Upper lobe of right lung (tissue), 1 donor: Measurements from ENCODE around the gene ARMH1. TPM values are rescaled to one million over a fixed set of nuclear protein-coding genes. Genes with fewer than 3 reads are reported as not detected.
A peak's percentile ranks its signal among the peaks of the same experiment; 100 is the strongest.

Source experiments
- ATAC-seq: fragments of 200-7000 bp; cut with Tn5 transposase; one replicate; pipeline ENCODE4 v1.9.1; 2020; ENCODE audit warnings: mild to moderate bottlenecking, moderate library complexity
- DNase-seq: peaks from one replicate; pipeline ENCODE4 v3.0.0-alpha.2; 2020
- H3K27ac ChIP-seq: fragments of 200-600 bp; one replicate; pipeline ENCODE4 v1.8.0; 2022
- H3K27me3 ChIP-seq: fragments of 200-600 bp; one replicate; pipeline ENCODE4 v1.8.0; 2022; ENCODE audit warnings: mild to moderate bottlenecking
- H3K36me3 ChIP-seq: fragments of 200-600 bp; one replicate; pipeline ENCODE4 v1.8.0; 2022
- H3K4me1 ChIP-seq: fragments of 200-600 bp; one replicate; pipeline ENCODE4 v1.8.0; 2022
- H3K4me3 ChIP-seq: fragments of 200-600 bp; one replicate; pipeline ENCODE4 v1.8.0; 2022; ENCODE audit warnings: mild to moderate bottlenecking
- H3K9me3 ChIP-seq: fragments of 200-600 bp; one replicate; pipeline ENCODE4 v1.8.0; 2022
- CTCF ChIP-seq: fragments of 200-600 bp; IDR thresholded peaks from one replicate; pipeline ENCODE4 v1.8.0; 2022; ENCODE audit warnings: antibody characterized with exemption
- intact Hi-C: fragments of 100-400 bp; cut with DNase I; formaldehyde crosslinking; loops from one replicate; pipeline ENCODE4 v1.11.0; 2022
- long read RNA-seq: library from polyadenylated mRNA; unstranded; transcript quantifications from one replicate; pipeline ENCODE4 v2.0.0, GENCODE V29; 2021
- total RNA-seq: library from RNA; stranded (reverse); fragmentation: NEBNext Ultra II Directional; extraction: Animal tissue kit (Norgen Biotek cat#: 25700); gene quantifications from one replicate; pipeline ENCODE4 v1.2.1, GENCODE V29; 2021
- donor health status: DM: no; HTN: yes; CAD: no; lungs with severe emphysema.

The ARMH1 gene
- total RNA-seq, result 5.9 TPM
- long read RNA-seq, partial matches to known transcripts, result 1 of 2 reads
- long read RNA-seq, other reads (novel, unspliced or antisense), result 1 of 2 reads

GRCh38 chr1:44674113-44675000 lies at the start of gene ARMH1, which contains the start of gene TMEM53:
Gene ARMH1, plus strand, starts transcription at chr1:44674714. Its CDS starts 14,984 bp downstream, at chr1:44689698.
Gene TMEM53, minus strand, starts transcription at chr1:44674481. Its CDS starts 90 bp downstream, at chr1:44674391.
- Histone ChIP-seq H3K4me3 (peak within 1 kb of the TSS; percentile 65), H3K27ac (peak within 1 kb of the TSS; percentile 97), H3K4me1 (peaks cover 42% of the 10 kb centered on the region), H3K9me3 (no peaks in the 10 kb centered on the region), H3K27me3 (no peaks in the 10 kb centered on the region), H3K36me3 (no peaks in the 10 kb centered on the region)
- intact Hi-C loops, result no loop called here
- peak; percentile 96 for ATAC-seq
- DNase-seq, result peak; percentile 99
- no peak for TF ChIP-seq CTCF

DNA sequence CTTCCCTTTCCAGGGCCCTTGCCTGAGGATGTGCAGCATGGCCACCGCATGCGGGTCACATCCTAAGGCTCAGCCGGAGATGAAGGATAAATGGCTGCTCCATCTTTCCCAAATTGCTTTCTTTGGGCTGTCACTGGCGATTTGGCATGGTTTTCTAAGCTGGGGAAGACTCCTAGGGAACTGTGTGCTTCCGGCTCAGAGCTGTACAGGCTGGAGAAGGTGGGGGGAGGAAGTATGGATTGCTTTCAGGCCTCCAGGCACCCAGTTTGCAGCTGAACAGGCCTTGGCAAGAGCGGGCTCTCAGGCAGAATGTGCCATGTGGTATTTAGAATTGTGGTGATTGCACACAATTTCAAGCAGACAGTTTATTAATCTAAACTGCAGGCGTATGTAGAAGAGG lies 49.2 kb upstream of the ARMH1 start:
- no peak for ATAC-seq
- intact Hi-C loops, result no loop called here
- Histone ChIP-seq H3K4me3 (no peak overlapping the region), H3K27me3 (no peaks in the 10 kb centered on the region), H3K9me3 (no peaks in the 10 kb centered on the region), H3K27ac (no peak overlapping the region), H3K4me1 (no peaks in the 10 kb centered on the region), H3K36me3 (no peaks in the 10 kb centered on the region)
- no peak for DNase-seq
- TF ChIP-seq CTCF, result no peak

- DNase-seq (no peak), ATAC-seq (no peak)
- Histone ChIP-seq H3K36me3 (peaks cover 12% of the 10 kb centered on the region), H3K9me3 (no peaks in the 10 kb centered on the region), H3K4me3 (no peak overlapping the region), H3K27ac (no peak overlapping the region), H3K27me3 (no peaks in the 10 kb centered on the region), H3K4me1 (peaks cover 18% of the 10 kb centered on the region)
- no peak for TF ChIP-seq CTCF
- intact Hi-C loops, result no loop called here
Measured at GRCh38 chr1:44628962-44629756, 45.4 kb upstream of the ARMH1 start.

- Histone ChIP-seq H3K27me3 (no peaks in the 10 kb centered on the region), H3K4me3 (no peak overlapping the region), H3K27ac (no peak overlapping the region), H3K36me3 (peaks cover 20% of the 10 kb centered on the region), H3K9me3 (no peaks in the 10 kb centered on the region), H3K4me1 (peaks cover 19% of the 10 kb centered on the region)
- ATAC-seq (no peak), DNase-seq (no peak)
- TF ChIP-seq CTCF, result no peak
- intact Hi-C loops, result no loop called here
Measured at GRCh38 chr1:44630116-44630515, 44.4 kb upstream of the ARMH1 start.

GRCh38 chr1:44631333-44631646 lies 43.2 kb upstream of the ARMH1 start:
- Histone ChIP-seq H3K27ac (peak overlapping the region; percentile 96), H3K9me3 (no peaks in the 10 kb centered on the region), H3K4me1 (peaks cover 19% of the 10 kb centered on the region), H3K27me3 (no peaks in the 10 kb centered on the region), H3K36me3 (peaks cover 31% of the 10 kb centered on the region), H3K4me3 (peak overlapping the region; percentile 64)
- DNase-seq (no peak), ATAC-seq (no peak)
- TF ChIP-seq CTCF, result no peak
- intact Hi-C loops, result no loop called here
